22Rv1 (cell line): ENCODE results near the gene CAPRIN1.

Experiments
- H3K27ac ChIP-seq: fragments of 450-650 bp; 2 replicates; pipeline ENCODE4 v1.5.1; 2017
- CTCF ChIP-seq: fragments of 450-650 bp; IDR thresholded peaks from 2 replicates; pipeline ENCODE4 v1.5.1; 2017; ENCODE audit warnings: mild to moderate bottlenecking
- ZFX ChIP-seq: fragments of 450-650 bp; IDR thresholded peaks from 2 replicates; pipeline ENCODE4 v1.6.1; 2017; ENCODE audit warnings: antibody characterized with exemption, borderline replicate concordance

Gene CAPRIN1

GRCh38 chr11:34149274-34149673 lies 97.7 kb downstream of the CAPRIN1 start:
- no peak for TF ChIP-seq ZFX

GRCh38 chr11:34149786-34150185 lies 98.3 kb downstream of the CAPRIN1 start:
- TF ChIP-seq CTCF (peak; percentile 27), ZFX (no peak)
- no peak overlapping the region for H3K27ac ChIP-seq

More at GRCh38 chr11:34149274-34149673, 97.7 kb downstream of the CAPRIN1 start:
- no peak overlapping the region for H3K27ac ChIP-seq

- TF ChIP-seq ZFX, result no peak
These were observed 99.1 kb downstream of the CAPRIN1 start for GRCh38 chr11:34150494-34151151.

More at GRCh38 chr11:34150494-34151151, 99.1 kb downstream of the CAPRIN1 start:
- H3K27ac ChIP-seq, result no peak overlapping the region; the same call in 1 of the 2 replicates
